ENCODE results near the gene C2orf66. TPM values are rescaled to one million over a fixed set of nuclear protein-coding genes. Genes with fewer than 3 reads are reported as not detected.

Gene C2orf66
- total and polyA plus RNA-seq, 2 experiments from 2014 or later: 0.18 to 0.27 TPM

GRCh38 chr2:196827356-196827755 lies 18.2 kb upstream of the C2orf66 start:
- Histone ChIP-seq H3K27me3 (no peaks in the 10 kb centered on the region), H3K36me3 (no peaks in the 10 kb centered on the region), H3K27ac (no peak overlapping the region), H3K4me3 (no peak overlapping the region), H3K4me1 (ENCODE audit: low read depth) (no peaks in the 10 kb centered on the region), H3K9me3 (ENCODE audit: low read depth) (no peaks in the 10 kb centered on the region)
- no peak for DNase-seq (ENCODE audit: low read depth in 1 of 2, low spot score in 1 of 2)
- TF ChIP-seq CTCF (IDR thresholded peaks at IDR 0.05; ENCODE audit: low read depth, low read length): no peak

GRCh38 chr2:196823750-196824522 lies 14.8 kb upstream of the C2orf66 start:
- no peaks in the 10 kb centered on the region for H3K36me3 ChIP-seq
- no peaks in the 10 kb centered on the region for H3K27me3 ChIP-seq
- H3K27ac ChIP-seq: no peak overlapping the region
- TF ChIP-seq CTCF (IDR thresholded peaks at IDR 0.05; ENCODE audit: low read depth, low read length): no peak
- H3K4me3 ChIP-seq: no peak overlapping the region
- no peaks in the 10 kb centered on the region for H3K9me3 ChIP-seq (ENCODE audit: low read depth)
- DNase-seq (ENCODE audit: low read depth in 1 of 2, low spot score in 1 of 2): peak in 1 of 2 donors; percentile 71
- H3K4me1 ChIP-seq (ENCODE audit: low read depth): no peaks in the 10 kb centered on the region

GRCh38 chr2:196821195-196821594 lies 12.0 kb upstream of the C2orf66 start:
- DNase-seq (ENCODE audit: low read depth in 1 of 2, low spot score in 1 of 2): peak in 1 of 2 donors; percentile 39
- H3K27me3 ChIP-seq: no peaks in the 10 kb centered on the region
- no peaks in the 10 kb centered on the region for H3K36me3 ChIP-seq
- H3K9me3 ChIP-seq (ENCODE audit: low read depth): no peaks in the 10 kb centered on the region
- H3K27ac ChIP-seq: no peak overlapping the region
- H3K4me3 ChIP-seq: no peak overlapping the region
- no peak for TF ChIP-seq CTCF (IDR thresholded peaks at IDR 0.05; ENCODE audit: low read depth, low read length)
- H3K4me1 ChIP-seq (ENCODE audit: low read depth): no peaks in the 10 kb centered on the region

GRCh38 chr2:196808083-196808665 lies 981 bp downstream of the C2orf66 start:
- Histone ChIP-seq H3K9me3 (ENCODE audit: low read depth) (no peaks in the 10 kb centered on the region), H3K36me3 (no peaks in the 10 kb centered on the region), H3K4me3 (no peak overlapping the region), H3K27me3 (peaks cover 18% of the 10 kb centered on the region), H3K27ac (no peak overlapping the region), H3K4me1 (ENCODE audit: low read depth) (no peaks in the 10 kb centered on the region)
- TF ChIP-seq CTCF (IDR thresholded peaks at IDR 0.05; ENCODE audit: low read depth, low read length): peak; percentile 14
- DNase-seq (ENCODE audit: low read depth in 1 of 2, low spot score in 1 of 2): peak in 1 of 2 donors; percentile 25

- no peaks in the 10 kb centered on the region for H3K9me3 ChIP-seq (ENCODE audit: low read depth)
- DNase-seq (ENCODE audit: low read depth in 1 of 2, low spot score in 1 of 2): no peak
- peaks cover 18% of the 10 kb centered on the region for H3K27me3 ChIP-seq
- H3K36me3 ChIP-seq: no peaks in the 10 kb centered on the region
- no peak for TF ChIP-seq CTCF (IDR thresholded peaks at IDR 0.05; ENCODE audit: low read depth, low read length)
- H3K4me1 ChIP-seq (ENCODE audit: low read depth): no peaks in the 10 kb centered on the region
- H3K27ac ChIP-seq: no peak overlapping the region
- no peak overlapping the region for H3K4me3 ChIP-seq
Measured at GRCh38 chr2:196804381-196804780, 4.8 kb downstream of the C2orf66 start.

All from cardiac muscle cell (in vitro differentiated cells and primary cell).